ENCODE data around the gene RGS13.

The RGS13 gene, protein sequence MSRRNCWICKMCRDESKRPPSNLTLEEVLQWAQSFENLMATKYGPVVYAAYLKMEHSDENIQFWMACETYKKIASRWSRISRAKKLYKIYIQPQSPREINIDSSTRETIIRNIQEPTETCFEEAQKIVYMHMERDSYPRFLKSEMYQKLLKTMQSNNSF

DNA sequence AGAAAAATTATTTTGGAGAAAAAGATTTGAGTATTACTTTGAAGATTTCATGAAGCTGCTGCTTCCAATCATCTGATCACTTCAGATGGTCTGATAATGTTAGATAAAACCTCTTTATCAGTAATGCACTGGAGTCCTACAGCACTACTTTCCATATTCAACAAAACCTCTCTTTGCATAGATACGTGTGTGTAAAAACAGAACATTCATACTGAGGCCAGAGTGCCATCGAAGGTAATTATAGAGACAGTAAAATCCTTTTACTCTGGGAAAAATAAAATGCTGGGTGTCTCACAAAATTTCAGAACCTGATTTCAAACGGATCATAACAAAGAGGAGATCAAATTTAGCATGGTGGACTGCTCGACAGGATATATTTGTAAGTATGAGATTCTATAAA is at the start of gene RGS13:
TSS of gene RGS13 (plus strand) at position 209 of the 400 bp plus-strand sequence. CDS start 8,188 bp downstream, outside the sequence.
- no peak within 1 kb of the TSS for H2AFZ ChIP-seq
- no peak within 1 kb of the TSS for H3K27ac ChIP-seq
- H3K36me3 ChIP-seq (ENCODE audit: control insufficient read depth, insufficient read depth, low read length), result no peaks in the 10 kb centered on the region
- TF ChIP-seq, protein P1, sequence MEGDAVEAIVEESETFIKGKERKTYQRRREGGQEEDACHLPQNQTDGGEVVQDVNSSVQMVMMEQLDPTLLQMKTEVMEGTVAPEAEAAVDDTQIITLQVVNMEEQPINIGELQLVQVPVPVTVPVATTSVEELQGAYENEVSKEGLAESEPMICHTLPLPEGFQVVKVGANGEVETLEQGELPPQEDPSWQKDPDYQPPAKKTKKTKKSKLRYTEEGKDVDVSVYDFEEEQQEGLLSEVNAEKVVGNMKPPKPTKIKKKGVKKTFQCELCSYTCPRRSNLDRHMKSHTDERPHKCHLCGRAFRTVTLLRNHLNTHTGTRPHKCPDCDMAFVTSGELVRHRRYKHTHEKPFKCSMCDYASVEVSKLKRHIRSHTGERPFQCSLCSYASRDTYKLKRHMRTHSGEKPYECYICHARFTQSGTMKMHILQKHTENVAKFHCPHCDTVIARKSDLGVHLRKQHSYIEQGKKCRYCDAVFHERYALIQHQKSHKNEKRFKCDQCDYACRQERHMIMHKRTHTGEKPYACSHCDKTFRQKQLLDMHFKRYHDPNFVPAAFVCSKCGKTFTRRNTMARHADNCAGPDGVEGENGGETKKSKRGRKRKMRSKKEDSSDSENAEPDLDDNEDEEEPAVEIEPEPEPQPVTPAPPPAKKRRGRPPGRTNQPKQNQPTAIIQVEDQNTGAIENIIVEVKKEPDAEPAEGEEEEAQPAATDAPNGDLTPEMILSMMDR (IDR thresholded peaks at IDR 0.05), result no peak
- no peak within 1 kb of the TSS for H3K4me3 ChIP-seq (ENCODE audit: low read depth, low read length)
- H3K79me2 ChIP-seq, result no peaks in the 10 kb centered on the region
- H3K9me3 ChIP-seq (ENCODE audit: control insufficient read depth, low read length), result no peaks in the 10 kb centered on the region
- H3K9ac ChIP-seq, result no peak within 1 kb of the TSS
- no peak within 1 kb of the TSS for H3K4me2 ChIP-seq (ENCODE audit: low read length)
- no peaks in the 10 kb centered on the region for H3K4me1 ChIP-seq
- H3K27me3 ChIP-seq (ENCODE audit: control insufficient read depth, insufficient read depth, low read length), result no peaks in the 10 kb centered on the region

DNA sequence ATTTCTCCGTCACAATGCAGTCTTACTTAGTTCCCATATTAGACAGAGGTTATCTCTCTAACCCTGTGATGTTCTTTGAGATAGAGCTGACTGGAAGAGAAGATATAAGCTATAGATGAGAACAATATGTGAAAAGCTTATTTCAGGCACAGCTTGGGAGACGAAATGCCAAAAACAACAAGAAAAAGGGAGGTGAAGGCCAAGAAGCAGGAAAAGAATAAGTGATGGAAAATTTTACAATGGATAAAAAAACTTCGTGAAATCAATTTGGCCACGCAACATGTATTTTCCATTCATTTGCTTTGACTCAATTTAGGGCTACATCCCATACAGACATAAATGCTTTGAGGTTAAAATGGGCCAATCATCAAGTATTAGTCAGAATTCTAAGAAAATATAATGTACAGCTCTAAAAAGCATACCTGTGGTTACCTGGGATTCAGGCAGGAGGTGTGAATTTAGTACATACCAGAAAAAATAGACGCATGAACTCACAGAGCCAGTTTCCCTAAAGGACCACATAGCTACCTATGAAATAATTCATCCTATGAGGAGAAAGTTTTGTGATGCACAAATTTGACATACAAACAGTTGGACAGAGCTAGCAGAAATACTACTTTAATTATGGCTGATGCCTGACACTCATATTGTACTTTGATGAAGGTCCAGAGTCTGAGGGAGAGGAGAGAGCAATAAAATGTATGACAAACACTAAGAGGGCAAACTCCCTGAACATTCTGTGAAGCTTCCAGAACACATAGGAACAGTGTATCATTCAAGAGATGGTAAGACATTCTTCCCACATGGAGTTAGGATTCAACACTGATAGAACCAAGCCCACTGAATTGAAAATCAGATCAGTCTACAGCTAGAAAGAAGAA is 48.3 kb upstream of the RGS13 start:
- Histone ChIP-seq H2AFZ (no peak overlapping the region), H3K27me3 (ENCODE audit: control insufficient read depth, insufficient read depth, low read length) (no peaks in the 10 kb centered on the region), H3K36me3 (ENCODE audit: control insufficient read depth, insufficient read depth, low read length) (no peaks in the 10 kb centered on the region), H3K4me1 (no peaks in the 10 kb centered on the region), H3K4me3 (ENCODE audit: low read depth, low read length) (no peak overlapping the region), H3K9me3 (ENCODE audit: control insufficient read depth, low read length) (no peaks in the 10 kb centered on the region), H3K27ac (no peak overlapping the region), H3K79me2 (no peaks in the 10 kb centered on the region), H3K4me2 (ENCODE audit: low read length) (no peak overlapping the region), H3K9ac (no peak overlapping the region)
- TF ChIP-seq, protein P1 (IDR thresholded peaks at IDR 0.05), result no peak

DNA sequence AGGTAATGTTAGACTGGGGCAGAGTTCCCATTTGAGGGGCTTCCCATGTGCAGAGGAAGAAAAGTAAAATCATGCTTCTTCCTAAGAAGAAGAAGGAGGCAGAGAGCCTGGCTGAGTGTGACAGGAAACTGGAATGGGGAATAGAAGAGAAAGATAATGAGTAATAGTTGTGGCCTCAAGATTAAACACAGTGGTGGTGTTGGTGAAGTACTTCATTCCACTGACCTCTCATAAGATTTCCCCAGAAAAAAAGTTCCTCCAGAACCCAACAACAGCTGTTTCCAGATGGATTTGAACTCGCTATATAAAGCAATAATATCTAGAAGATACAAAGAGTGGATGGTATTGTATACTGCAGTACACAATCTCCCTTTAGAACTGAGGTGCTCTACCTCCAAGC is 47.4 kb upstream of the RGS13 start:
- H3K4me2 ChIP-seq (ENCODE audit: low read length), result no peak overlapping the region
- TF ChIP-seq, protein P1 (IDR thresholded peaks at IDR 0.05), result no peak
- no peaks in the 10 kb centered on the region for H3K4me1 ChIP-seq
- no peak overlapping the region for H3K9ac ChIP-seq
- no peaks in the 10 kb centered on the region for H3K9me3 ChIP-seq (ENCODE audit: control insufficient read depth, low read length)
- H2AFZ ChIP-seq, result no peak overlapping the region
- no peaks in the 10 kb centered on the region for H3K79me2 ChIP-seq
- no peaks in the 10 kb centered on the region for H3K36me3 ChIP-seq (ENCODE audit: control insufficient read depth, insufficient read depth, low read length)
- H3K4me3 ChIP-seq (ENCODE audit: low read depth, low read length), result no peak overlapping the region
- H3K27me3 ChIP-seq (ENCODE audit: control insufficient read depth, insufficient read depth, low read length), result no peaks in the 10 kb centered on the region
- no peak overlapping the region for H3K27ac ChIP-seq

DNA sequence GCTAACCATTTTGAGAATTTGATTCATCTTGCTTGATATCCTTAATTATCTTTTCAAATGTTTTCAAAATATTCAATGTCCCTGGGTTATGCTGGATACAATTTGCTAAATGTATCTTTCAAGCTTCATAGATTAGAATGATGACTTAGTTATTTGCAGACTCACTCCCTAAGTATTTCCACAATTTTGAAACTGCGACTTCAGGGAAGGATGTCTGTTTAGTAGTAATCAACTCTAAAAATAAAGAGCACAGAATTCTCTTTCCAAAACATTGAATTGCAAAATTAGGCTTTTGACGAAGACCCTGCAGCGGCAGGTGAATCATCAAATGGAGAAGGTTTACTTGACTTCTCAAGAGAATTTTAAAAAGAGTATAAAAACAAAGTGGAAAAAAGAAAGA is 46.1 kb upstream of the RGS13 start:
- H3K9me3 ChIP-seq (ENCODE audit: control insufficient read depth, low read length), result no peaks in the 10 kb centered on the region

More for the DNA sequence above, 46.1 kb upstream of the RGS13 start:
- H3K27ac ChIP-seq, result no peak overlapping the region
- no peaks in the 10 kb centered on the region for H3K36me3 ChIP-seq (ENCODE audit: control insufficient read depth, insufficient read depth, low read length)
- no peak overlapping the region for H3K9ac ChIP-seq
- H3K79me2 ChIP-seq, result no peaks in the 10 kb centered on the region
- no peaks in the 10 kb centered on the region for H3K27me3 ChIP-seq (ENCODE audit: control insufficient read depth, insufficient read depth, low read length)
- no peak overlapping the region for H2AFZ ChIP-seq
- H3K4me1 ChIP-seq, result no peaks in the 10 kb centered on the region
- TF ChIP-seq, protein P1 (IDR thresholded peaks at IDR 0.05), result no peak
- H3K4me2 ChIP-seq (ENCODE audit: low read length), result no peak overlapping the region
- no peak overlapping the region for H3K4me3 ChIP-seq (ENCODE audit: low read depth, low read length)

All from parathyroid adenoma (tissue), 2 donors.